Measurements from ENCODE around the gene PCSK9.

The PCSK9 gene

DNA sequence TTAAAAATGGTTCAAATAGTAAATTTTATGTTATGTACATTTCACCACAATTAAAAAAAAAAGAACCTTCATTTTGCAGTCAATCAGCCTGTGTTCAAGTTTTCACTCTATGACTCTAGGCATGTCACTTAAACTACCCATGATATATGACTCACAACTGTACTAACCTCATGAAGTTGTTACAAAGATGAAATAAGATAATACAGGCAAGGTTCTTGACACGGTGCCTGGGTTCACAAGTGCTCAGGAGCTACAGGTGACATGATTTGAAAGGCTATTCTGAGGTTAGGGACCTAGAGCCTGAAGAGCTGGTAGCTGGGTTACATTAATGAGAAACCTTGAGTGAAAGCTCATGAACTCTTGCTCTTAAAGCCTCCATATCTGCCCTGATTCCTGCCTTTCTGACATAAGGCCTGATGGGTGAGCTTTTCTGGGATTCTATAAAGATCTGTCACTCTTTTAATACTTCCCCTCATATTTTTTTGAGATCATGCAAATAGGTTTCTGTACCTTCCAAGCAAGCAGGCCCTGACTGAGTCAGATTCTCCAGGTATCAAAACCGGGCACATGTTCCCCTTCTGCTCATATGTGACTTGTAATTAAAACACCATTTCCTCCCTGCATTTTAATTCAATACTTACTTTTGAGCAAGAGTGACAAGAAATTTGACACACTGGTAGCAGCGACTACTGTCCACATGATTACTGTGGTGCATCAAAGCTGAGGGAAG, 34.0 kb downstream of the PCSK9 start:
- TF ChIP-seq, protein P1, sequence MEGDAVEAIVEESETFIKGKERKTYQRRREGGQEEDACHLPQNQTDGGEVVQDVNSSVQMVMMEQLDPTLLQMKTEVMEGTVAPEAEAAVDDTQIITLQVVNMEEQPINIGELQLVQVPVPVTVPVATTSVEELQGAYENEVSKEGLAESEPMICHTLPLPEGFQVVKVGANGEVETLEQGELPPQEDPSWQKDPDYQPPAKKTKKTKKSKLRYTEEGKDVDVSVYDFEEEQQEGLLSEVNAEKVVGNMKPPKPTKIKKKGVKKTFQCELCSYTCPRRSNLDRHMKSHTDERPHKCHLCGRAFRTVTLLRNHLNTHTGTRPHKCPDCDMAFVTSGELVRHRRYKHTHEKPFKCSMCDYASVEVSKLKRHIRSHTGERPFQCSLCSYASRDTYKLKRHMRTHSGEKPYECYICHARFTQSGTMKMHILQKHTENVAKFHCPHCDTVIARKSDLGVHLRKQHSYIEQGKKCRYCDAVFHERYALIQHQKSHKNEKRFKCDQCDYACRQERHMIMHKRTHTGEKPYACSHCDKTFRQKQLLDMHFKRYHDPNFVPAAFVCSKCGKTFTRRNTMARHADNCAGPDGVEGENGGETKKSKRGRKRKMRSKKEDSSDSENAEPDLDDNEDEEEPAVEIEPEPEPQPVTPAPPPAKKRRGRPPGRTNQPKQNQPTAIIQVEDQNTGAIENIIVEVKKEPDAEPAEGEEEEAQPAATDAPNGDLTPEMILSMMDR (conservative IDR thresholded peaks at IDR 0.05; ENCODE audit: low read depth): no peak
- H3K27ac ChIP-seq: no peak overlapping the region
- DNase-seq (ENCODE audit: low spot score): no peak
- CTCF ChIA-PET: interaction anchor here (1.3 kb wide), 1 partner anchor 9 kb away, joined by 3 read pairs; no protein-coding TSS in a partner anchor
- POLR2A ChIA-PET (ENCODE audit: low non-redundant PET): no interaction called here

DNA sequence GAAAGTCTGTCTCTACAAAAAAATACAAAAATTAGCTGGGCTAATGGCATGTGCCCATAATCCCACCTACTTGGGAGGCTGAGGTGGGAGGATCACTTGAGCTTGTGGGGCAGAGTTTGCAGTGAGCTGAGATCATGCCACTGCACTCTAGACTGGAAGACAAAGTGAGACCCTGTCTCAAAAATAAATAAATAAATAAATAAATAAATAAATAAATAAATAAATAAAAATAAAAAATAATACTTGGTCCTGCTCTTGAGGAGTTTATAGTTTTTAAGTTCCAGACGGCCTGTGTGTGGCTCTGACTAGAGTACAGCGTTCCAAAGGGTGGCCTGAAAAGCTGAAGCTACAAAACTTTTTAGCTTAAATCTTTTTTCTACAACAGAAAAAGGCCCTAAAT, 35.1 kb downstream of the PCSK9 start:
- POLR2A ChIA-PET (ENCODE audit: low non-redundant PET): no interaction called here
- CTCF ChIA-PET: interaction anchor here (1.3 kb wide), 1 partner anchor 1510 kb away, joined by 6 read pairs; no protein-coding TSS in a partner anchor
- H3K27ac ChIP-seq: no peak overlapping the region
- DNase-seq (ENCODE audit: low spot score): no peak
- TF ChIP-seq, protein P1 (conservative IDR thresholded peaks at IDR 0.05; ENCODE audit: low read depth): no peak

DNA sequence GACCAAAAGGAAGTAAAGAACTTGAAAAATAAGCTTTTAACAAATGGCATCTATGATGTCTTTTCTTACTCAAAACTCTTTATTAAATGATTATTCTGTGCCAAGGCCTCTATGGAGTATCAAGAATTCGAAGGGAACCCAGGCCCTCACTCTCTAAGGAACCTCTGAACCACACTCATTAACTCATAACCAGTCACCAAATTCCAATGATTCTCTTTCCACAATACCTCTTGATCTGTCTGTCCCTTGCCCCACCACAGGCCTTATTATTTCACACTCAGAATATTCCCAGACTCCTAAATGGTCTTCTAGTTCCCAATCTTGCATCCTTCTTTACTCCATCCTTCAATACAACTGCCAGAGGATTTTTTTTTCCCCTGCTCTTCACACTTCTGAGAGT, 37.0 kb downstream of the PCSK9 start:
- H3K27ac ChIP-seq: no peak overlapping the region
- no peak for DNase-seq (ENCODE audit: low spot score)
- ChIA-PET POLR2A (ENCODE audit: low non-redundant PET) (no interaction called here), CTCF (interaction anchor here (0.6 kb wide), 1 partner anchor 172 kb away, joined by 3 read pairs; no protein-coding TSS in a partner anchor)
- TF ChIP-seq, protein P1 (conservative IDR thresholded peaks at IDR 0.05; ENCODE audit: low read depth): no peak

DNA sequence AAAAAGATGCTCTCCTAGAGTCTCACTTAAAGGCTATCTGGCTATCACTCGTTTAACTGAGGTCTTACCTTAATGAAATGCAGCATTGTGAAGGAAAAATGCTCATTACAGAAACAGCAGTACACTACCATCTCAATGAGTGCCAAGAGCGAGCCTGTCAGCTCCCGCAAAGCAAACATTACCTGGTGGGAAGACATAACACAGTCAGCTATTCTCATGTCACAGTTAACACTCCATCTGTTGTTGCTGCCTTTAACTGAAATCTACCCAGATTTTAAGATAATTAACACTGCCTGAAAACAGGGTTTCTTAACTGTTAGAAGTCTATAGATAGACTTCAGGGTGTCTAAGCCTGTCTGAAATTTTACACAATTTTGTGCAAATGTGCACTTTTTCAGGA, 39.1 kb downstream of the PCSK9 start:
- POLR2A ChIA-PET (ENCODE audit: low non-redundant PET): interaction anchor here (0.6 kb wide), 1 partner anchor 235 kb away, joined by 3 read pairs; no protein-coding TSS in a partner anchor
- TF ChIP-seq, protein P1 (conservative IDR thresholded peaks at IDR 0.05; ENCODE audit: low read depth): no peak
- no peak overlapping the region for H3K27ac ChIP-seq
- no peak for DNase-seq (ENCODE audit: low spot score)
- CTCF ChIA-PET: interaction anchor here (0.6 kb wide), 1 partner anchor 14 kb away, joined by 4 read pairs; no protein-coding TSS in a partner anchor

DNA sequence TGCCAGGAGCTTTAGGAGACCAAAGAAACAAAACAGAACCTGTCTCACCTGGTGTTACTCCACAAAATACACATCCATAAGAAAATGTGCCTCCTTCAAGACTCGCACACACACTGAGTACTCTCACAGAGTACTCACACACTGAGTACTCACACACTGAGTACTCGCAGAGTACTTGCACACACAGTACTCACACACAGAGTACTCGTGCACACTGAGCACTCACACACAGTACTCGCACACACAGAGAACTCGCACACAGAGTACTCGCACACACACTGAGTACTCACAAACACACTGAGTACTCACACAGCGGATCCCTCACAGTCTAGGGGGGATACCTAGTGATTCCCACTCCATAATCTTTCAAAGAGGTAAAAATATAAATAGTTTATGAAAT, 40.3 kb downstream of the PCSK9 start:
- TF ChIP-seq, protein P1 (conservative IDR thresholded peaks at IDR 0.05; ENCODE audit: low read depth): no peak
- no peak for DNase-seq (ENCODE audit: low spot score)
- CTCF ChIA-PET: interaction anchor here (0.5 kb wide), 1 partner anchor 10 kb away, joined by 3 read pairs; no protein-coding TSS in a partner anchor
- H3K27ac ChIP-seq: no peak overlapping the region
- POLR2A ChIA-PET (ENCODE audit: low non-redundant PET): no interaction called here

DNA sequence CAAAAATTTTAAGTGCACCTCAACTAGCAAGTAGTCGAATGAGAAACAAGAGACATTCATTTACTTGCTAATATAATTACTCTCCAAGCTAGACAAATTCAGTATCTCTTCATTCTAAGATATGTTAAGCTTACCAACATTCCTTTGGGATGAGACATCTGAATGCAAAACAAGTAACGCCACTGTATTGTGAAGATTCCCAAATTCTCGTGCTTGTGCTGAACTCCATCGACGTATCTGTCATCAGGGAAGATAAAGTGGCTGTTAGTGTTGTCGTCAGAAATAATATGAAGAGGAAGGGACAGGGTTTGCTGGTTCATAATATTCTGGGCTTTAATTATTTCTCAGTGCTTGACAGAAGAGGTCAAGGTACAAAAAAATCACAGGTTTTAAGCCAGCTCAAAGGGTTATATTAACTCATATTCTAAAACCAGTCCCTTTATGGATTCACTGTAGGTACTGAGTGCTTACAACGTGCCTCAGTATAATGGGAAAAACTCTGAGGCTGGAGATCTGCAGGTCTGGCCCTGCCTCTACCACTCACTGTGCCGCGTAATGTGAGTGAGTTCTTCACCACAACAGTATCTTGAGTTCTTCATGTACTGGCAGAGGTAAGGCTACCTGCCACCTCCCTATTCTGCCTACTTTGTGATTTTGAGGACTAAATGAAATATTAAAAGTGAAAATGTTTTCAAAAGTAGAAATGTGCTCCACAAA, 42.0 kb downstream of the PCSK9 start:
- no peak overlapping the region for H3K27ac ChIP-seq
- ChIA-PET POLR2A (ENCODE audit: low non-redundant PET) (no interaction called here), CTCF (no interaction called here)
- peak; percentile 50 for DNase-seq (ENCODE audit: low spot score)
- TF ChIP-seq, protein P1 (conservative IDR thresholded peaks at IDR 0.05; ENCODE audit: low read depth): no peak
